CD4-positive, alpha-beta T cell treated with Interleukin-1 beta for 1 hour (primary cell): ENCODE data around the gene GRM8.

Experiments
- DNase-seq, 2 donors: peaks; one replicate each; pipeline ENCODE4 v3.0.0-alpha.2; 2020 to 2022

The GRM8 gene

DNA sequence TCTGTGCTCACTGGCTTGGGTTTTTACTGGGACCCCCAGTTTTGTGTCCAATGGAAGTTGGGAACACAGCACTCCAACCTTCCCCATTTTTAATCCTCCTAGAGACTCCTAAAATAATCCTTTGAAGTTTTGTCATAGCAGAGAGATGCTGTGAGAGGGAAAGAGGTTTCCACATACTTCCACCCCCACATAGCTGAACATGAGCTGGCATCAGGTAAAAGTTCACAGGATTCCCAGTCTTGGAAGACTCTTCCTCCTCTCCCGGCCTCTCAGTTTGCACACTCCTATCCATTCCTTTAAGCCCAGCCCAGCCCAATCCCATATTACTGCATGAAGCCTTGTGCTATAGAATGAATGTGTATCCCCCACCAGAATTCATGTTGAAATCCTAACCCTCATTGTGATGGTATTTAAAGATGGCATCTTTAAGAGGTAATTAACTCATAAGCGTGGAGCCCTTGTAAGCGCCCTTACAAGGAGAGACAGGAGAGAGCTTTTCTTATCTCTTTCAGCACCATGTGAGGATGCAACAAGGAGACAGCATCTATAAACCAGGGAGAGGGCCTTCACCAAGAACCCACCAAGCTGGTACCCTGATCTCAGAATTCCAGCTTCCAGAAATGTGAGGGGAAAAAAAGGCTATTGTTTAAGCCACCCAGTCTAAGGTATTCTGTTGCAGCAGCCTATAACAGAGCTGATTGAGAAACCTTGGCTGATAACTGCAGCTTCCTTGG, 22.4 kb downstream of the GRM8 start:
- no peak for DNase-seq

DNA sequence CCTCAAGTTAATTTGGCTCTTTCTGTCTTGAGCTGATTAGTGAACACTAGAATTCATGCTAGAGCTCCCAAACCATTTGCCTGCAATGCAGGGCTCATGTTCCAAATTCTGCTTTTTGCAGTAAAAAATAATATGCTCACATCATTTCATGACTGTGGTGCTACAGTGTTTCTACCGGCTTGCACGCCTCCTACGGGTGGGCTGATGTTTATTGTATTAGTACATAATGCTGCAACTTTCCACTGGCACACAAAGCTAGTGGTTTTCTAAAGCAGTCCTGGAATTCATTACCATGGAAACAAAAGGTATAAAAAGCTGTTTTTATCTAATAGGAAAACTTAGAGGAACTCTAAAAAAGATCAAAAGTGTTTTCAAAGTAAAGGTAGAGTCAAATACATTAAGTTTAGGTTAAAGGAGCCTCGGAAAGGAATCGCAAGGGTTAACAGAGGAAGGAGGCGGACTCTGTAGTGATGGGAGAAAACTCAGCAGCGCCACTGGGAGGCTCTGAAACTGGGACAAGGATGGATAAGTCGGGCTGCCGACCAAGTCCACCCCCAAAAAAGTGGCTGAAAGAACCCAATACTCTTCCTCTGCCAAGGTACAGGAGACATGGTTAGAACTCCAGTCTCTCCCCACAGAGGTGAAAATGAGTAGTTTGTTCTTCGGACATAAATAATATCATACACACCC, 25.9 kb downstream of the GRM8 start:
- DNase-seq = no peak

DNA sequence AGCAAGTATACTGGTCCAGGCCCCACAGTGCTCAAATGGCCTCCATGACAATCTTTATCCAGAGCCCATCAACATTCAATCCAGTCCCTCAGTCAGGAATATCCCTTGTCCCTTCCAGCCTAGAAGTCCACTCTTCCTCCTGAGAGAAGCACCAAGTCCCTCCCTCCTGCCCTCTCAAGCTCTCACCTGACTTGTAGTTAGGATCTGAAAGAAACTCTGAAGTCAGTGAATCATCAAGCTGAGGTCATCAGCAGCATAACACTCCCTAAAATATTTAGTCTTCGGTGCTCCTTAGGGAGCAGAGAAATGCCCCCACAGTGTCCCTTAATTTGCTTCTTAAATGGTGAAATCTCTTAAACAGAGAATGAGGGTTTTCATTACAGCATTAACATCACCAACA, 31.0 kb downstream of the GRM8 start:
- no peak for DNase-seq

DNA sequence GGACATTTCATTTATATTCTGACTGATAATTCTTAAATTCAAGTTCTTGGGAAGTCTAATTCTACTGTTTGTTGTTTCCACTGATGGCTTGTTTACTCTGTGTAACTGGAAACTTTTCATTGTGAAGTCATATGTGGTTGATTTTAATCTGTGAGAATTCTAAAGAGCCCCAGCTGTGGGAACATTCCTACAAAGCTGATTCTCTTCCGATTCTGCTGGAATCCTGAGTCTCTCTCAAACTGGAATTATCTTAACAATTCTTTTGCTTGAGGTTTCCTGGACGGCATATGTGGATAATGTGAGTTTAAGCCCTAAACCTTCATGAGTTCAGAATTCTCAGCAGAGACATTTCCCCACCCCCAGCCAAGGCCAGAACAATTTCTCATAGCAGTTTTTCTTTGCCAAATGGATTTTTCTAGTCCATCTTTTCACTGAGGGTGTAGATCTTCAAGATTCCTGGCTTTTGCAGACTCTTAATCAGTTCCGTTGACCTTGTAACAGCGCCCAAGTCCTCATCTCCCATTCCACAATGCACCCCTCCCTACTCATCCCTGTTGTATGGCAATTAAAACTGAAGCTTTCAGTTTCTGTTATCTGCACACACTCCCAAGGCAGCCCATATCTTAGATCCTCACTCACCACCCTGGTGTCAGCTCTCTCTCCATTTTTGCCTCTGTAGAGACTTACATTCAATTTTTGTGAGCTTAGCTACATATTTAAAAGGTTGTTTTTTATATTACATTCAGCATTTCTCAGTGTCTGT, 37.6 kb downstream of the GRM8 start:
- no peak for DNase-seq

DNA sequence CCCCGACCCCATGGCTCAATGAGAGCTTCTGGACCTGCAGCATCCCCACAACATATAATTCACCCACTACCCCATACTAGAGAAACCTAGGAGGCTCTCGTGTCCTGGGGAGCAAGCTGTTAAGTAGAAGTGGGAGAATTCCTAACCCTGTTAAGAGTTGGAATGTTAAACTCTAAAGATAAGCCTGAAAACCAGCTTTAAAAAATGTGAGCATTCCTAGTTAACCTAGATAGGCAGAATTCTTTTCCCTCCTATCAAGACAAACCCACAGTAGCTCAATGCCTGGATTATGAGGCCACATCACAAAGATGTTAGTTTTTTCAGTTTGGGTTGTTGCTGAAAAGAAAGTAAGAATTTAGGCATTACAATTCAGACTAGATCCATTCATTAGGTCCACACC, 42.9 kb downstream of the GRM8 start:
- no peak for DNase-seq

DNA sequence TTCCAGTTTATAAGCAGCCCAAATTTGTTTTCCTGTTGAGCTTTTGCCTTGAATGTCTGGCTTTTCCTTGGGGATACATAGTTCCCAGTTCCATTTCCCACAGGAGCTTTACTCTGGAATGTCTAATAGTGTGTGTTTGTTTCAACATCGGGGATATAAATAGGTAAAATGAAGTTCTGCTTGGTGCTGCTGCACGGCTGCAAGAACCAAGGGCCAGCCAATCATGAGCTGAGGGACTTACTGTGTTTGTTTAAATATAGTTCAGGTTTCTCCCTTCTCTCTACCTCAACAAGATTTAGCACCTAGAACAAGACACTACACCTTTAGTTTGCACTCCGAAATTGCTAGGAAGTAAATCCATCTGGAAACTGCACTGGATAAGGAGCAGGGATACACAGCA, 43.9 kb downstream of the GRM8 start:
- no peak for DNase-seq

DNA sequence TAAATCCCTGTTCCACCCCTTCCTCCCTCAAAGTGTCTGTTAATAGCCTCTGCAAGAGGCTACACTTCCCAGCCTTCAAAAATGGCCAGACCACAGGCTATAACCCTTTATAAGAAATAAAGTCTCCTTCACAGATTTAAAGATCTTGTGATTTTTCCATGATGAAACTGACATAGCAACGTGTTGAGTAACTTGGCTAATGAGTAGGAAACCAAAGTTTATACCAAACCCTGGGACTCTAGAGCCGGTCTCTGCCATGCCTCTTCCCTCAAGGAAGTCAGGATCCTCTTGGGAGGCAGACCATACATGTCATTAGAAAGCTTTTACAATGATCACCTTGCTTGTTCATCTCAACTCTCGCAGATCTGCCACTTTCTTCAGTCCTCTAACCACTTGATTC, 44.4 kb downstream of the GRM8 start:
- DNase-seq = no peak

DNA sequence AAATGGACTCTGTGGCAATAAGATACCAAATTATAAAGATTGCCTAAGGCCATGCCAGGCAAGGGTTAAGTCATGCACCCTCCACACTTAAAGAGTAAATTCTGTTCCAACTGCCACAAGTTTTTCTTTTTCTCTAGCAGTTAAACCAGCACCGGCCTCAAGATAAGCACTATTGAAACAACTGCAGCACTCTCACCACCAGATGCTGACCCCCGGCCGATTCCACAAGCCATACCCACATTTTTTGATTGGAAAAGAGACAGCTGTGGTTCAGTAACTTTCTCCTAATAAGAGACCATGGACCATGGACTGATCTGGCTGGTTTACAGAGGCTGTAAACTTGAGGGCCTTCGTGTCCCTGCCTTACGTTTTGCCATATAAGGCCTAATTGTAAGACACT, 44.9 kb downstream of the GRM8 start:
- no peak for DNase-seq

DNA sequence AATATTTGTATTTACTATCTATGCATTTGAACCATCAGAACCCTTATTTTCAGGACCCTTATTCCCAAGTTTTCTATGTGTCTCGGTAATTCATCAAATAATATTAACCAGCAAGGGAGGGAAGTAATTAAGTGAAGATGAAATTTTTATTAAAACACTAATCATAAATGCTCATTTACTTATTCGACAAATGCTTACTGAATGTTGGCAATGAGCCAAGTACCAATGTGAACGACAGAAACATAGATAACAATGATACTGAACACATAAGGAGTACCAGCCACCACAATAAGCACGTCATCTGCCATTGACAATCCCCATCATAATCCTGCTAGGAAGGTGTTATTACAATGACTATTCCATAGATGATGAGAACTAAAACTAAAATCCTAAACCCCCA, 45.5 kb downstream of the GRM8 start:
- no peak for DNase-seq

DNA sequence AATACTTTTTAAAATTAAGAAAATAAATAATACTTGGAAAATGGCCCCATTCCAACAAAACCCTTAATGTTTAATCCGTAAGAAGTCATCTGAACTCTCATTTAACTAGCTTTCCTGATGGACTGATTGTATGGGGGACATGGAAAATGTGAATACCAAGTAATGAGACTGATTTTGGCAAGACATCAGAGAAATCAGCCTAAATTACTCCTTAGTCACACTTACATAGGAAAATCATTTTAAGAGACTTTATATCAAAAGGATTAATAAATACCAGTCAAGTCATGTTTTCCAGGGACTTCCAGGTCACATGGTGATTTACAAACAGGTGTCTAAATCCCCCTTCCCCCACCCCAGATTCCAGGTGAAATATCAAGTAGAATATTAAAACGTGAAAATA, 58.2 kb downstream of the GRM8 start:
- DNase-seq = no peak

DNA sequence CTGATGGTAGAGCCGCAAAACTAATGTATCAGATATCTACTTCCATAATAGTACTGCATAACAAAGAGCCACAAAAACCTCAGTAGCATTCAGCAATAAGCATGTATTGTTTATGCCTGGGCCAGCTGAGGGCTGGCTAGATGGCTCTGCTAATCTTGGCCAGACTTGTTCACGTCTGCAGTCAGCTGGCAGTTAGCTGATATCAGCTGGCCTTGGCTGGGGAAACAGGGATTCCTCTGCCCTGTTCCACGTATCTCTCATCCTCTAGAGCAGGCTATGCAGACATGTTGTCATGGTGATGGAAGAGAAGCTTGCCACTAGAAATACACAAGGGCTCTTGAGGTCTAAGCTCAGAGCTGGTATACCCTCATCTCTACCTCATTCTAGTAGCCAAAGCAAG, 62.9 kb downstream of the GRM8 start:
- DNase-seq = no peak

DNA sequence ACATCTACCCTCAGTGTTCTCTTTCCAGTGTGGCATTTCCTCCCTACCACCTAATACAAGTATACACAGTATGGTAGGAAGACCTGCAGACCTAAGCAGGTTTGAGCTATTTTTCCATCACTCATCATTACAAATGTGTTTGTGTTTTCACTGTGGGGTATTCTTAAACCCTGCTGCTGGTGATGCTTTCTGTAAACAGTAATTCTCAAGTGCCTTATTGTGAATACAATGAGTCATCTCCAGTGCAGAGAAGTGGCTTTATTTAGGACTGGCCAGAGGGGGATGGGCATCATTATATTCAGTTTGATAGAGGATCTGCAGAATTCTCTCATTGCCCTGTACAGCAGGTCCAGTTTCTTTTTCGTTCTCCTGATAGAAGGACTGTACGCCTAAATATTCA, 63.7 kb downstream of the GRM8 start:
- no peak for DNase-seq

DNA sequence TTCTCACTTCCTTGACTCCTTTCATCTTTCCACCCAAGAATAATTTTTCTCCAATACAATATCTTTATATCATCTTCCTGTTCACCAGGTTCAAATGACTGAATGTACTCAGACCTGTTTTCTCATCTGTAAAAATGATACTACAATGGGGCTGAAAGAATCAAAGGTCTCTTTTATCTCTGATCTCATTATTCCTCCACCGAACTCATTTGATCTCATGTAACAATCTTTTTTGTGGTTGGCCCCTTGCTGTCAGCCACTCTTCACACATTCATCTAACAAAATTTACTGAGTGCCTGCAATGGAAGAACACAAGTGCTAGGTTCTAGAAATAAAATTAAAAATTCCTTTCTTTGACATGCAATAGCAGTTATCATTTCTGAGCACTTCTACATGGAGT, 65.0 kb downstream of the GRM8 start:
- no peak for DNase-seq

DNA sequence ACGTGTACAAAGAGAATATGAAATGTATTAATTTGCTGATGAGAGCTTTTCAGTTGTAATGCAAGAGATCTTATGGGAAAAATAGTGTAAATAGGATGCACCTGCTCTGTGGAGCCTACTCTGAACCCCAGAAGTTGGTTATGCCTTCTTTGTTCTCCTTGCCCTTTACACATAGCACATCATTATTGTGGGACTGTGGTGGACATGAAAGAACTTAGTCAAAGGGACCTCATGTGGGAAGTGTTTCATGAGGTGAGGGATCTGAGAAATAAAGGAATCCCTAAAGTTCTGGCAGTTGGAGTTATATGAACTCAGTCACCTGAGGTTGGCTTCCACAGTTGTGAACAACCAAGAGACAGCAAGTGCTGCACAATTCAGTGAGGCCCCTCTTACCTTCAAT, 66.1 kb downstream of the GRM8 start:
- DNase-seq = no peak

DNA sequence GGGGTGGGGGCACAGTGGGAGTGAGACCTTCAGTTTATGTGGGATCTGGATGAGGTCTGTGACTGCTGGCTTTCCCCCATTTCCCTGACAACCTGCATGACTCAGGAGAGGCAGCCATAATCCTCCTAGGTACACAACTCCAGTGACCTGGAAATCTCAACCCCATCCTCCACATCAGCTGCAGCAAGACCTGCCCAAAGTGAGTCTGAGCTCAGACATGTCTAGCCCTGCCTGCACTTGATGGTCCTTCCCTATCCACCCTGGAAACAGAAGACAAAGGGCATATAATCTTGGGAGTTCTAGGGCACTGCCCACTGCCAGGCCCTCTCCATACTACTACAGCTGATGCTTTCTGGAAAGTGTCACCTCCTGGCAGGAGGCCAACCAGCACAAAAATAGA, 75.6 kb downstream of the GRM8 start:
- no peak for DNase-seq

DNA sequence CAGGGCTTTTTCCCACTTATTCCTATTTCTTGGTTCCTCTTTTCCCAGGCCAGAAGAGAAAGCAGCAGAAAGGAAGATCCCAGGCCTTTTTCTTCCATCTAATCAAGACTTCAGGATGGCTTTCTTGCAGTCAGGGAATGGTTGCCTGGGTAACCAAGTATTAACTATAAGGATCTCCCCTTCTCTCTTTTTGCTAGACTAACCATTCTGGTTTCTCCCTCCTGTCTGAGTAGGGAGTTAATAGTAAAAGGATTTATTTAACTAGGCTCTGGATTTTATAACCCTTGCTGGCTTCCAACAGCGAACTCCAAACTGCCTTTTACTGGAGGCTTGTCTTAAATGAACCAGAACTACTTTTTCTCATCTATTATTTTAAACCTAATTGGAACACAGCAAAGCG, 90.4 kb downstream of the GRM8 start:
- DNase-seq = no peak

DNA sequence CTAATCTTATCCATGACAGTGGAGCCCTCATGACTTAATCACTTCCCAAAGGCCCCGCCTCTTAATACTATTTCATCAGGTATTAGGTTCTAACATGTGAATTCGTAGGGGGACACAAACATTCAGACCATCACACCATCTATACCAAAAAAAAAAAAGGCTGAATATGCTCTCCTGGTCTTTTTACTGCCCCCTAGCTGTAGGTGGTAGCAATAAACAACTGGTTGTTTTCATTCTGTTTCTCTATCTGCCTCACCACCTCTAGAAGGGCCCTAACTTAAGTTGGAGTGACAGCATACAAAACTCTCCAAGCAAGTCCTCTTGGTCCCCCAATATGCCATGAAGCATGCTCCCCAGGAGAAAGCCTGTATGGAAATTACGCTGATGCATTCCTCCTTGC, 94.1 kb downstream of the GRM8 start:
- DNase-seq = no peak

DNA sequence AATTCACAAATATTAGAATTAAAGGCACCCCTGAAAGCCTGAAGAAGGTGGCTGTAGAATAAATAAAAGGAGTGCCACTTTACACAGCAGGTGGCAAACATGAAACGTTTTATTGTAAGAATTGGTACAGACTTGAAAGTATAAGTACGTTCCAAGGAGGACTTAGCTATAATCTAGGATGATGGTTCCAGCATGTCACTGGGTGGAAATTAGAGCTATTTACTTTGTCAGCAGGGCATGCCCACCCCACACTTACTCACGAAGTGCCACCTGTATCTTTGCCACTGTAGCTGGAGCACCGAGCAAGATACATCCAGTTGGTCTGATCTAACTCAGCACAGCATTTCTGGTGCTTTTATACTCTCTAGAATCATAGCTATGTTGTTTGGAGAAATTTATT, 97.8 kb downstream of the GRM8 start:
- DNase-seq = no peak

DNA sequence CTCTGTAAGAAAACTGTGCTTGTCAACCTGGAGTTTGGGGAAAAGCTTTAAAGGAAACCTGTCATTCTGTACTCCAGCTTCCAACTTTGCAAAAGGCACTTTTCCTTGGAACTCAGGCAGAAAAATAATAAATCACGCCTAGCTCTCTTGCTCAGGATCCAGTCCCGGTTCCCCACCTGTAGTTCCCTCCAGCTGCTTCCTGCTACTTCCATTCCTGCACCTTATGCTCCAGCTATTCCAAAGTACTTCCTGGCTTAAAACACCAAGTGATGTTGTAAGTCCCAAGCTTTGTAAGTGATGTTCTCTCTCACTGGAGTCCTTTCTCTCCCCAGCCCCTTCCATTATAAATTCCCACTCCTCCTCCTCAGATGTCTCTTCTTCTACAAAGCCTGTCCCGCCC, 98.6 kb downstream of the GRM8 start:
- no peak for DNase-seq

DNA sequence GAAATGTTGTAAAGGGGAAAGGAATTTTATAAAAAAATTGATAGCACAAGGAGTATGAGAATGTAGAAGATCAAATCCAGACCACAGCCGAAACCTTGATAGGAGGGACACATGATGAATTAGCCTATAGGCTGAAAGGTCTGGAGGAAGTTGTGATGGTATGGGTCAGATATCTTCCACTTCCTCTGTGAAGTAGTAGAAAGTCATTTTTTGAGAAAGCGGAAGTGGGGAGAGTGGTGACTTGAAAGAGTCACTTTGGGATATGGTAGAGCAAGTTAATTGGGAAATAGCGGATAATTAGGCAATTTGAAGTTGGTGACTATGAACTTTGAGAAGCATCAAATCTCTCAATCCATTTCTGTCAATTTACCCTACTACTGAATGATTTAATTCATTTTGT, 99.4 kb downstream of the GRM8 start:
- no peak for DNase-seq

DNA sequence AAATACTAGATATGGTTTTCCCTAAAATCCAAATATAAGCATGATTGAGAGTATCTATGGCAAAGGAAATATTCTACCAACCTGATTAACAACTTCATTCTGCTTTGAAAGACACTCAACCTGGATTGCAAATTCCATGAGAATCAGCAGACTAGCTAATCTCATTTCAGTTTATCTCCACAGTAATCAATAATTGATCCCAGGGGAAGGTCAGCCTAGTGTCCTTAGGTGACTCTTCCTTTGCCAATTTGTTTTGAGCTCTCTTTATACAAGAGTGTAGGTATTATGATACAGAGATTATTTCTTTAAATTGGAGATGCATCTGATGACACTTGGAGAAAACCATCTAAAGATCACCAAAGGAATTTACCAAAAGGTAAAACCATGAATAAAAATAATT, 100.3 kb downstream of the GRM8 start:
- no peak for DNase-seq

DNA sequence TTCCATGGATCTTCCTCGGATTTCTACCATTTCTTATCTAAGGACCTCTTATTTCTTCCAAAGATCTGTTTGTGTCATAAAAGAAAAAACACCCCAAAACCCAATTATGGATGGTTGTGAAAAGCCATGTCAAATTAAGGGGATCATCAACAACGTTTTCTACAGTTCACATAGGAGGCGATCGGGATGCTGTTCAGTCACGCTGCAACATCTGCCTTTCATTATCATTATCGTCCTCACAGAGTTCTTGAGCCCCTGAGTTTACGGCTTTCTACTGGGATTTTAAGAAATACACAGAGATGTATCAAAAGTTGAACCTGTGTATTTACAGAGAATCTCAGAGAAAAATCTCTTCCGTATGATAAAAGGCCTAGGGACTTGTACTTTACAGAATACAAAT, 101.4 kb downstream of the GRM8 start:
- DNase-seq = no peak

DNA sequence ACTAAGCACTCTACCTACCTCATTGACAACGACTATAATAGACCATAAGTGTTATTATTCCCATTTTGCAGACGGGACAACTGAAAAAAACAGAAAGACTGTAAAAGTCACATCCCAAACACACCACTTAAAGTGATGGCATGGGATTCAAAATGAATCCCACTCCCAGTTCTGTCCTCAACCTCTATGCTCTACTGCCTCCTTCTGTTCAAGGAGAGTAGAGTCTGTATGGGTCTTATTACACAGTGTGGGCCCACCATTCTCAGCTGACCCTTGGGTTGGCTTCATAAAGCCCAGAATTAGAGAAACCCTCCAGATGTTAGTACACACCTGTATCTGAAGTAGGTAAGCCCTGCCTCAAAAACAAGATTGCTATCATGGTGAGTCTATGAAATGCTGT, 102.2 kb downstream of the GRM8 start:
- DNase-seq = no peak
